ENCODE data around the gene RUNX3. TPM values are rescaled to one million over a fixed set of nuclear protein-coding genes. Genes with fewer than 3 reads are reported as not detected.

RUNX3 gene
- polyA plus RNA-seq, 1 of the 3 experiments (the other 2 are of a cell fraction), result not detected

DNA sequence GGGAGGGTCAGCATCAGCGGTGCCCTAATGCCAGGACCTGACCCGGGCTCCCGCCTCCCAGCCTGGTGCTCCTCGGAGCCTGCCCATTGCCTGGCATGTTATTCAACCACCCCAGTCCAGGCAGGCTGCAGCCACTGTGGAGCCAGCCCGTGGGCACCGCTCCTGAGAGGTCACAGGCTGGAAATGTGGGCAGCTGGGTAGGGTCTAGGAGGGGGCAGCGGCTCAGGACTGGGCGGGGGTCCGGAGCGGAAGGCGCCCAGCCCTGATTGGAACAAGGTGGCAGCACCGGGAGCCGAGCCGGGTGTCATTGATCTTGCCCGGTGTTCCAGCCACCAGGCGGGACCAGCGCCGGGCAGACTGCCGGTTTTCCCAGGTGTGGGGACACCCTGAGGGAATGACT, 12.7 kb upstream of the RUNX3 start (continued):
- no peak for TF ChIP-seq EZH2phosphoT487 (IDR thresholded peaks at IDR 0.05; ENCODE audit: borderline replicate concordance, low read depth)

DNA sequence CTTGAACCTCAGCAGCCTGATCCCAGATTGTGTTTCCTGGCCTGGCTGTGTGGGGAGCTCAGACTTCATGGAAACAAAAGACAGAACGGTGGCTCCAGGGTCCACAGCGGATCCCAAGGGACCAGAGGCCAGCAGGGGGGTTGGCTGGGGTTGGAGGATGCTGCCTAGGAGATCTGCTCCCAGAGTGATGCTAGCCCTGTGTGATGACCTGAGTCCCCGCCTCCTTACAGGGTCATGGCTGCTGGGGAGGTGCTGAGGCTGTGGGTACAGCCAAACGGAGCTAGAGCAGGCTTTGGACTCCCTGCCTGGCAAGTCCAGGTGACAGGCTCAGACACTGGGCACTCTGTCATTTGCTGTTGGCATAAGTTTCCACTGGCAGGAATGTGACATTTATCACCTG, 11.5 kb upstream of the RUNX3 start:
- TF ChIP-seq RAD21 (IDR thresholded peaks at IDR 0.05; ENCODE audit: low read length), result no peak
- TF ChIP-seq, protein P1, sequence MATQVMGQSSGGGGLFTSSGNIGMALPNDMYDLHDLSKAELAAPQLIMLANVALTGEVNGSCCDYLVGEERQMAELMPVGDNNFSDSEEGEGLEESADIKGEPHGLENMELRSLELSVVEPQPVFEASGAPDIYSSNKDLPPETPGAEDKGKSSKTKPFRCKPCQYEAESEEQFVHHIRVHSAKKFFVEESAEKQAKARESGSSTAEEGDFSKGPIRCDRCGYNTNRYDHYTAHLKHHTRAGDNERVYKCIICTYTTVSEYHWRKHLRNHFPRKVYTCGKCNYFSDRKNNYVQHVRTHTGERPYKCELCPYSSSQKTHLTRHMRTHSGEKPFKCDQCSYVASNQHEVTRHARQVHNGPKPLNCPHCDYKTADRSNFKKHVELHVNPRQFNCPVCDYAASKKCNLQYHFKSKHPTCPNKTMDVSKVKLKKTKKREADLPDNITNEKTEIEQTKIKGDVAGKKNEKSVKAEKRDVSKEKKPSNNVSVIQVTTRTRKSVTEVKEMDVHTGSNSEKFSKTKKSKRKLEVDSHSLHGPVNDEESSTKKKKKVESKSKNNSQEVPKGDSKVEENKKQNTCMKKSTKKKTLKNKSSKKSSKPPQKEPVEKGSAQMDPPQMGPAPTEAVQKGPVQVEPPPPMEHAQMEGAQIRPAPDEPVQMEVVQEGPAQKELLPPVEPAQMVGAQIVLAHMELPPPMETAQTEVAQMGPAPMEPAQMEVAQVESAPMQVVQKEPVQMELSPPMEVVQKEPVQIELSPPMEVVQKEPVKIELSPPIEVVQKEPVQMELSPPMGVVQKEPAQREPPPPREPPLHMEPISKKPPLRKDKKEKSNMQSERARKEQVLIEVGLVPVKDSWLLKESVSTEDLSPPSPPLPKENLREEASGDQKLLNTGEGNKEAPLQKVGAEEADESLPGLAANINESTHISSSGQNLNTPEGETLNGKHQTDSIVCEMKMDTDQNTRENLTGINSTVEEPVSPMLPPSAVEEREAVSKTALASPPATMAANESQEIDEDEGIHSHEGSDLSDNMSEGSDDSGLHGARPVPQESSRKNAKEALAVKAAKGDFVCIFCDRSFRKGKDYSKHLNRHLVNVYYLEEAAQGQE (IDR thresholded peaks at IDR 0.05; ENCODE audit: low read depth, low read length), result no peak
- no peak for TF ChIP-seq GATA2 (CRISPR knock-in tag; IDR thresholded peaks at IDR 0.05)
- TF ChIP-seq JUND (IDR thresholded peaks at IDR 0.05), result no peak
- no peak for TF ChIP-seq GABPA (IDR thresholded peaks at IDR 0.05; ENCODE audit: low read depth)
- TF ChIP-seq, protein P2, sequence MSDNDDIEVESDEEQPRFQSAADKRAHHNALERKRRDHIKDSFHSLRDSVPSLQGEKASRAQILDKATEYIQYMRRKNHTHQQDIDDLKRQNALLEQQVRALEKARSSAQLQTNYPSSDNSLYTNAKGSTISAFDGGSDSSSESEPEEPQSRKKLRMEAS (IDR thresholded peaks at IDR 0.05; ENCODE audit: low read depth), result no peak
- no peak for TF ChIP-seq TAF1 (IDR thresholded peaks at IDR 0.05; ENCODE audit: borderline replicate concordance, low read depth, low read length)
- no peak for TF ChIP-seq TCF12 (IDR thresholded peaks at IDR 0.05)
- TF ChIP-seq RXRA (IDR thresholded peaks at IDR 0.05; ENCODE audit: borderline replicate concordance, low read depth), result no peak
- no peak for TF ChIP-seq SMC3 (IDR thresholded peaks at IDR 0.05; ENCODE audit: low read depth, low read length)
- Histone ChIP-seq H3K4me2 (no peak overlapping the region), H3K9me3 (no peaks in the 10 kb centered on the region), H2AFZ (ENCODE audit: low read depth) (no peak overlapping the region), H3K36me3 (replicated peaks in 1 of 2; ENCODE audit: control insufficient read depth in 1 of 2, insufficient read depth in 2 of 2, low read length in 1 of 2) (no peaks in the 10 kb centered on the region), H3K9ac (no peak overlapping the region), H3K4me3 (ENCODE audit: low read depth in 2 of 2, low read length in 1 of 2) (no peak overlapping the region), H3F3A (replicated peaks; ENCODE audit: insufficient read depth) (no peaks in the 10 kb centered on the region), H3K9me2 (no peaks in the 10 kb centered on the region), H3K27me3 (ENCODE audit: insufficient read depth) (no peaks in the 10 kb centered on the region; the same call in 1 of the 2 replicates), H3K4me1 (ENCODE audit: control insufficient read depth in 1 of 2, insufficient read depth in 2 of 2, low read depth in 1 of 2, low read length in 1 of 2) (no peaks in the 10 kb centered on the region; a peak in 1 of 4 replicates), H4K20me1 (ENCODE audit: insufficient read depth) (no peaks in the 10 kb centered on the region), H3K79me2 (ENCODE audit: insufficient read depth) (no peaks in the 10 kb centered on the region), H3K27ac (ENCODE audit: low read depth in 2 of 2, low read length in 1 of 2) (no peak overlapping the region)
- WGBS (ENCODE audit: low lambda C conversion rate), result 41% methylated on average over 4 of the region's 4 CpGs
- no peak for DNase-seq
- ChIA-PET POLR2A (no interaction called here), CTCF (interaction anchor here (1.0 to 6.6 kb wide), 6 partner anchors 10 to 264 kb away, joined by 3 to 42 read pairs (median 6); partner anchors contain the start of gene RUNX3)

DNA sequence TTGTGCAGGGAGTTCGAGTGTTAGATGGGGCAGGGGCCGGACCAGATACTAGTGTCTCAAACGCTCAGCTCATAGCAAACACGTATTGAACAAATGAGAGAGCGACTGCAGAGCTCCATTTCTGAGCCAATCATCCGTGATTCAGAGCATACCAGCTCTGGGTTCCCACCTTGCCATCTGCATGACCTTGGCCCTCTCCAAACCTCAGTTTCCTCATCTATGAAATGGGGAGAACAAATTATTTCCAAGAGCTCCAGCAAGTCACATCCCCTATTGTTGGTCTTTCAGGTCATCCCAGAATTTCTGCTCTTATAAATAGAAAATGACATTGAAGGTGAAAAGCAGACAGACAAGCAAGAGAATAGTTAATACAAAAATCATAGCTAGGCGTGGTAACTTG, 10.2 kb upstream of the RUNX3 start:
- POLR2A ChIA-PET, result no interaction called here
- CTCF ChIA-PET, result interaction anchor here (0.7 to 6.6 kb wide), 7 partner anchors 8 to 265 kb away, joined by 3 to 42 read pairs (median 5); partner anchors contain the start of gene RUNX3
- 63% methylated on average over 7 of the region's 7 CpGs for WGBS (ENCODE audit: low lambda C conversion rate)
- no peak for TF ChIP-seq RFX5 (IDR thresholded peaks at IDR 0.05; ENCODE audit: low read length)
- TF ChIP-seq MEF2A (IDR thresholded peaks at IDR 0.05; ENCODE audit: borderline replicate concordance, low read depth), result no peak
- TF ChIP-seq, protein P3, sequence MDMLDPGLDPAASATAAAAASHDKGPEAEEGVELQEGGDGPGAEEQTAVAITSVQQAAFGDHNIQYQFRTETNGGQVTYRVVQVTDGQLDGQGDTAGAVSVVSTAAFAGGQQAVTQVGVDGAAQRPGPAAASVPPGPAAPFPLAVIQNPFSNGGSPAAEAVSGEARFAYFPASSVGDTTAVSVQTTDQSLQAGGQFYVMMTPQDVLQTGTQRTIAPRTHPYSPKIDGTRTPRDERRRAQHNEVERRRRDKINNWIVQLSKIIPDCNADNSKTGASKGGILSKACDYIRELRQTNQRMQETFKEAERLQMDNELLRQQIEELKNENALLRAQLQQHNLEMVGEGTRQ (IDR thresholded peaks at IDR 0.05; ENCODE audit: borderline replicate concordance, low read depth, low read length), result no peak
- no peak for TF ChIP-seq GABPA (IDR thresholded peaks at IDR 0.05; ENCODE audit: low read depth)
- TF ChIP-seq, protein P1 (IDR thresholded peaks at IDR 0.05; ENCODE audit: low read depth, low read length), result no peak
- TF ChIP-seq FOXJ3 (CRISPR knock-in tag; IDR thresholded peaks at IDR 0.05), result no peak
- TF ChIP-seq, protein P4, sequence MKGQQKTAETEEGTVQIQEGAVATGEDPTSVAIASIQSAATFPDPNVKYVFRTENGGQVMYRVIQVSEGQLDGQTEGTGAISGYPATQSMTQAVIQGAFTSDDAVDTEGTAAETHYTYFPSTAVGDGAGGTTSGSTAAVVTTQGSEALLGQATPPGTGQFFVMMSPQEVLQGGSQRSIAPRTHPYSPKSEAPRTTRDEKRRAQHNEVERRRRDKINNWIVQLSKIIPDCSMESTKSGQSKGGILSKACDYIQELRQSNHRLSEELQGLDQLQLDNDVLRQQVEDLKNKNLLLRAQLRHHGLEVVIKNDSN (IDR thresholded peaks at IDR 0.05; ENCODE audit: borderline replicate concordance, low read depth), result no peak

More for the DNA sequence above, 10.2 kb upstream of the RUNX3 start:
- no peaks in the 10 kb centered on the region for H3K9me2 ChIP-seq
- H4K20me1 ChIP-seq (ENCODE audit: insufficient read depth), result no peaks in the 10 kb centered on the region
- H3K9ac ChIP-seq, result no peak overlapping the region
- no peak overlapping the region for H3K27ac ChIP-seq (ENCODE audit: low read depth in 2 of 2, low read length in 1 of 2)
- no peak overlapping the region for H2AFZ ChIP-seq (ENCODE audit: low read depth)
- no peaks in the 10 kb centered on the region for H3K36me3 ChIP-seq (replicated peaks in 1 of 2; ENCODE audit: control insufficient read depth in 1 of 2, insufficient read depth in 2 of 2, low read length in 1 of 2)
- no peaks in the 10 kb centered on the region for H3K79me2 ChIP-seq (ENCODE audit: insufficient read depth)
- H3F3A ChIP-seq (replicated peaks; ENCODE audit: insufficient read depth), result no peaks in the 10 kb centered on the region
- no peak for DNase-seq
- no peak overlapping the region for H3K4me3 ChIP-seq (ENCODE audit: low read depth in 2 of 2, low read length in 1 of 2)
- no peaks in the 10 kb centered on the region; the same call in 1 of the 2 replicates for H3K27me3 ChIP-seq (ENCODE audit: insufficient read depth)
- H3K9me3 ChIP-seq, result no peaks in the 10 kb centered on the region
- no peaks in the 10 kb centered on the region; a peak in 1 of 4 replicates for H3K4me1 ChIP-seq (ENCODE audit: control insufficient read depth in 1 of 2, insufficient read depth in 2 of 2, low read depth in 1 of 2, low read length in 1 of 2)
- H3K4me2 ChIP-seq, result no peak overlapping the region
